Measurements from ENCODE around the gene GET3. TPM values are rescaled to one million over a fixed set of nuclear protein-coding genes. Genes with fewer than 3 reads are reported as not detected.
A peak's percentile ranks its signal among the peaks of the same experiment; 100 is the strongest.

Gene GET3
- total and polyA plus RNA-seq, 2 of the 13 experiments (the other 11 are each of a cell fraction or from before 2014, with no cell fraction given), result 57.7 to 59.4 TPM

DNA sequence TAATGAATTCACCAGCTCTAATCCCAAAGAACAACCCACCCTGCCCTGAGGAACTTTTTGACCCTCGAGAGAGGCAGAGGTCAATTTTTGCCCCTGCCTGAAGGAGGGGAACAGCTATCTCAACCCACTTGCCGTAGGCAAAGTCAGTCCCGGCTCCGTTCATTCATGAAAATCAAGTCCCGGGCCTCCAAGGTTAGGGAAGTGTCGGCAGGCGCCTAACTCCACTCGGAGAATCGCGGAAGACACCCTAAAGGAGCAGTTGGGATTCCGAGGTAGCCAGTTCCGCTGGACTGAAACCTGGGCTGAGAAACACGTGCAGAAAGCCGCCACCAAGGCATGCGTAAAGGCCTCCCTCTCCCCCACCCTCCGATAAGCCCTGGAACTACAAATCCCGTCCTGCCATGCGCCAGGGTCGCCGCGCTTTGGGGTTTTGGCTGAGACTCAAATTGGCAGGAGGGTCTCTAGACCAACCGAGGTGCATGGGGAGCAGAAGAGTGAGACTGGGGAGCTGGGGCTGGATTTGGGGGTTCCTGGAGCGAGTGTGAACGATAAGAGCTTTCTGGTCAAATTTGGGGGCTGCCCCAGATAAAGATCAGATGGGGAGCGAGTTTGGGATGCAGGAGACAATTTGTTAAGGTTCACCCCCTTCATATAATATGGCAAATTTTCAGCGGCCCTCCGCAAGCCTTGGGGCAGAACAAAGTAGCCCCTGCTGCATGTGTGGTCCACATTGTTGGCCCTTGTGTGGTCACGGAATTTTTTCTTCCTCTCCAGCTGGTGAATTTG lies 13.5 kb upstream of the GET3 start, which contains the start of gene TNPO2 (continued):
- 0 out of 2 replicates have a peak, but pooled peaks have one; percentile 31 for TF ChIP-seq ZNF772 (CRISPR knock-in tag; IDR thresholded peaks at IDR 0.05)
- no peak for TF ChIP-seq SMAD9 (CRISPR knock-in tag; IDR thresholded peaks at IDR 0.05)
- 0 out of 2 replicates have a peak, but pooled peaks have one; percentile 54 for TF ChIP-seq ZNF776 (CRISPR knock-in tag; IDR thresholded peaks at IDR 0.05)
- TF ChIP-seq, protein P1, sequence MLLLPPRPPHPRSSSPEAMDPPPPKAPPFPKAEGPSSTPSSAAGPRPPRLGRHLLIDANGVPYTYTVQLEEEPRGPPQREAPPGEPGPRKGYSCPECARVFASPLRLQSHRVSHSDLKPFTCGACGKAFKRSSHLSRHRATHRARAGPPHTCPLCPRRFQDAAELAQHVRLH (CRISPR knock-in tag; IDR thresholded peaks at IDR 0.05; ENCODE audit: borderline replicate concordance, low read depth), result peak; percentile 28; the same call in 1 of the 2 replicates
- no peak for TF ChIP-seq NFE2 (CRISPR knock-in tag; IDR thresholded peaks at IDR 0.05)
- TF ChIP-seq, protein P2, sequence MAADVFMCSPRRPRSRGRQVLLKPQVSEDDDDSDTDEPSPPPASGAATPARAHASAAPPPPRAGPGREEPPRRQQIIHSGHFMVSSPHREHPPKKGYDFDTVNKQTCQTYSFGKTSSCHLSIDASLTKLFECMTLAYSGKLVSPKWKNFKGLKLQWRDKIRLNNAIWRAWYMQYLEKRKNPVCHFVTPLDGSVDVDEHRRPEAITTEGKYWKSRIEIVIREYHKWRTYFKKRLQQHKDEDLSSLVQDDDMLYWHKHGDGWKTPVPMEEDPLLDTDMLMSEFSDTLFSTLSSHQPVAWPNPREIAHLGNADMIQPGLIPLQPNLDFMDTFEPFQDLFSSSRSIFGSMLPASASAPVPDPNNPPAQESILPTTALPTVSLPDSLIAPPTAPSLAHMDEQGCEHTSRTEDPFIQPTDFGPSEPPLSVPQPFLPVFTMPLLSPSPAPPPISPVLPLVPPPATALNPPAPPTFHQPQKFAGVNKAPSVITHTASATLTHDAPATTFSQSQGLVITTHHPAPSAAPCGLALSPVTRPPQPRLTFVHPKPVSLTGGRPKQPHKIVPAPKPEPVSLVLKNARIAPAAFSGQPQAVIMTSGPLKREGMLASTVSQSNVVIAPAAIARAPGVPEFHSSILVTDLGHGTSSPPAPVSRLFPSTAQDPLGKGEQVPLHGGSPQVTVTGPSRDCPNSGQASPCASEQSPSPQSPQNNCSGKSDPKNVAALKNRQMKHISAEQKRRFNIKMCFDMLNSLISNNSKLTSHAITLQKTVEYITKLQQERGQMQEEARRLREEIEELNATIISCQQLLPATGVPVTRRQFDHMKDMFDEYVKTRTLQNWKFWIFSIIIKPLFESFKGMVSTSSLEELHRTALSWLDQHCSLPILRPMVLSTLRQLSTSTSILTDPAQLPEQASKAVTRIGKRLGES (CRISPR knock-in tag; IDR thresholded peaks at IDR 0.05; ENCODE audit: borderline replicate concordance), result 0 out of 2 replicates have a peak, but pooled peaks have one; percentile 11
- TF ChIP-seq NONO (IDR thresholded peaks at IDR 0.05), result no peak
- TF ChIP-seq NONO (CRISPR knock-in tag; conservative IDR thresholded peaks at IDR 0.05), result 0 out of 2 replicates have a peak, but pooled peaks have one; percentile 15
- peak; percentile 29; the same call in 1 of the 2 replicates for TF ChIP-seq GATAD2A (CRISPR knock-in tag; IDR thresholded peaks at IDR 0.05)
- TF ChIP-seq ZBTB20 (CRISPR knock-in tag; IDR thresholded peaks at IDR 0.05; ENCODE audit: borderline replicate concordance, low read depth), result 0 out of 2 replicates have a peak, but pooled peaks have one; percentile 40
- TF ChIP-seq ISL2 (CRISPR knock-in tag; IDR thresholded peaks at IDR 0.05), result no peak
- TF ChIP-seq ZNF598 (CRISPR knock-in tag; IDR thresholded peaks at IDR 0.05; ENCODE audit: borderline replicate concordance), result peak; percentile 71; the same call in 1 of the 2 replicates
- TF ChIP-seq, protein P3, sequence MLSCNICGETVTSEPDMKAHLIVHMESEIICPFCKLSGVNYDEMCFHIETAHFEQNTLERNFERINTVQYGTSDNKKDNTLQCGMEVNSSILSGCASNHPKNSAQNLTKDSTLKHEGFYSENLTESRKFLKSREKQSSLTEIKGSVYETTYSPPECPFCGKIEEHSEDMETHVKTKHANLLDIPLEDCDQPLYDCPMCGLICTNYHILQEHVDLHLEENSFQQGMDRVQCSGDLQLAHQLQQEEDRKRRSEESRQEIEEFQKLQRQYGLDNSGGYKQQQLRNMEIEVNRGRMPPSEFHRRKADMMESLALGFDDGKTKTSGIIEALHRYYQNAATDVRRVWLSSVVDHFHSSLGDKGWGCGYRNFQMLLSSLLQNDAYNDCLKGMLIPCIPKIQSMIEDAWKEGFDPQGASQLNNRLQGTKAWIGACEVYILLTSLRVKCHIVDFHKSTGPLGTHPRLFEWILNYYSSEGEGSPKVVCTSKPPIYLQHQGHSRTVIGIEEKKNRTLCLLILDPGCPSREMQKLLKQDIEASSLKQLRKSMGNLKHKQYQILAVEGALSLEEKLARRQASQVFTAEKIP (CRISPR knock-in tag; IDR thresholded peaks at IDR 0.05; ENCODE audit: borderline replicate concordance), result no peak
- TF ChIP-seq, protein P4, sequence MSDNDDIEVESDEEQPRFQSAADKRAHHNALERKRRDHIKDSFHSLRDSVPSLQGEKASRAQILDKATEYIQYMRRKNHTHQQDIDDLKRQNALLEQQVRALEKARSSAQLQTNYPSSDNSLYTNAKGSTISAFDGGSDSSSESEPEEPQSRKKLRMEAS (IDR thresholded peaks at IDR 0.05), result peak; percentile 98
- TF ChIP-seq POGZ (CRISPR knock-in tag; IDR thresholded peaks at IDR 0.05), result 0 out of 2 replicates have a peak, but pooled peaks have one; percentile 4
- TF ChIP-seq ZNF780A (CRISPR knock-in tag; IDR thresholded peaks at IDR 0.05), result no peak
- TF ChIP-seq SAP130 (CRISPR knock-in tag; IDR thresholded peaks at IDR 0.05; ENCODE audit: low read depth), result peak; percentile 89
- TF ChIP-seq MYNN (CRISPR knock-in tag; IDR thresholded peaks at IDR 0.05; ENCODE audit: low read depth), result no peak
- peak; percentile 21; the same call in 1 of the 2 replicates for TF ChIP-seq NFKB2 (CRISPR knock-in tag; IDR thresholded peaks at IDR 0.05; ENCODE audit: borderline replicate concordance)
- TF ChIP-seq GLI4 (CRISPR knock-in tag; IDR thresholded peaks at IDR 0.05; ENCODE audit: borderline replicate concordance), result peak; percentile 44; the same call in 1 of the 2 replicates
- TF ChIP-seq SNAPC2 (CRISPR knock-in tag; IDR thresholded peaks at IDR 0.05), result no peak
- peak; percentile 55; the same call in 1 of the 2 replicates for TF ChIP-seq STAT6 (CRISPR knock-in tag; IDR thresholded peaks at IDR 0.05; ENCODE audit: borderline replicate concordance)

Data from HepG2 (cell line).